SU-DHL-6 (cell line): ENCODE results near the gene RNF8.

Experiments
- CTCF ChIP-seq: fragments of 200-600 bp; sonication (generic); IDR thresholded peaks from one replicate; pipeline ENCODE4 v1.5.1; 2017; ENCODE audit warnings: antibody characterized with exemption, mild to moderate bottlenecking, low read length, moderate library complexity; ENCODE audit not compliant: insufficient read depth, poor library complexity, severe bottlenecking
- EZH2phosphoT487 ChIP-seq: fragments of 200-600 bp; sonication (generic), shearing (Covaris generic); conservative IDR thresholded peaks from 2 replicates; pipeline ENCODE4 v1.6.1; 2018; ENCODE audit warnings: mild to moderate bottlenecking, antibody characterized with exemption, low read length, moderate library complexity, mixed read lengths

- TF ChIP-seq CTCF (no peak), EZH2phosphoT487 (no peak)
Measured at GRCh38 chr6:37432916-37433656, 79.3 kb downstream of the RNF8 start, which contains the start of gene CMTR1.
